ENCODE results near the gene PARVA.
"Not testable (repeated sequence)": the region's sequence is repeated elsewhere in the genome, so short reads cannot be mapped to it uniquely, and the experiment has no call there.

Gene PARVA

GRCh38 chr11:12343526-12343925 lies 33.8 kb upstream of the PARVA start:
- H3K36me3 ChIP-seq = no peaks in the 10 kb centered on the region
- TF ChIP-seq, protein P1, sequence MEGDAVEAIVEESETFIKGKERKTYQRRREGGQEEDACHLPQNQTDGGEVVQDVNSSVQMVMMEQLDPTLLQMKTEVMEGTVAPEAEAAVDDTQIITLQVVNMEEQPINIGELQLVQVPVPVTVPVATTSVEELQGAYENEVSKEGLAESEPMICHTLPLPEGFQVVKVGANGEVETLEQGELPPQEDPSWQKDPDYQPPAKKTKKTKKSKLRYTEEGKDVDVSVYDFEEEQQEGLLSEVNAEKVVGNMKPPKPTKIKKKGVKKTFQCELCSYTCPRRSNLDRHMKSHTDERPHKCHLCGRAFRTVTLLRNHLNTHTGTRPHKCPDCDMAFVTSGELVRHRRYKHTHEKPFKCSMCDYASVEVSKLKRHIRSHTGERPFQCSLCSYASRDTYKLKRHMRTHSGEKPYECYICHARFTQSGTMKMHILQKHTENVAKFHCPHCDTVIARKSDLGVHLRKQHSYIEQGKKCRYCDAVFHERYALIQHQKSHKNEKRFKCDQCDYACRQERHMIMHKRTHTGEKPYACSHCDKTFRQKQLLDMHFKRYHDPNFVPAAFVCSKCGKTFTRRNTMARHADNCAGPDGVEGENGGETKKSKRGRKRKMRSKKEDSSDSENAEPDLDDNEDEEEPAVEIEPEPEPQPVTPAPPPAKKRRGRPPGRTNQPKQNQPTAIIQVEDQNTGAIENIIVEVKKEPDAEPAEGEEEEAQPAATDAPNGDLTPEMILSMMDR (IDR thresholded peaks at IDR 0.05) = no peak
- H3K4me1 ChIP-seq (ENCODE audit: control insufficient read depth in 1 of 2, insufficient read depth in 1 of 2, low read depth in 1 of 2, low read length in 1 of 2) = no peaks in the 10 kb centered on the region
- no peak overlapping the region for H3K4me3 ChIP-seq (ENCODE audit: low read depth in 1 of 2, low read length in 1 of 2)
- H3K27ac ChIP-seq = no peak overlapping the region
- H3K27me3 ChIP-seq = peaks cover 5% of the 10 kb centered on the region
- no peaks in the 10 kb centered on the region for H3K9me3 ChIP-seq

DNA sequence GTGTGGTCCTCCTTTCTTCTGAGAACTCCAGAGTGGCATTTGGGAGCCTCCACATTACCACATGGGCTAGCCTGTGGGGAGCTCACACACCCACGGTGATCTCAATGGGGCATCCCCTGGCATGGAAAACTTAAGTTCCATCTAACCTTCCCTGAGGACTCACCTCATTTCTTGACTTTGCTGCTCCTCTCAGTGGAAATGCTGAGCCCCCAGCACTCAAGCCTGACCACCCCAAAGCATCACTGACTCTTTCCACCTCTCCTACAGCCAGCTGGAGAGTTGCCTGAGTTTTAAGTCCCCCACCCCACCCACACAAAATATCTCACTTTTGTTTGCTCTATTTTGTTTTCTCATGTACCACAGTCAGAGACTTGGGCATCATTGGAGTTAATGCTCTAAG lies 23.8 kb upstream of the PARVA start:
- Histone ChIP-seq H3K4me3 (ENCODE audit: low read depth in 1 of 2, low read length in 1 of 2) (no peak overlapping the region), H3K9me3 (no peaks in the 10 kb centered on the region), H3K4me1 (ENCODE audit: control insufficient read depth in 1 of 2, insufficient read depth in 1 of 2, low read depth in 1 of 2, low read length in 1 of 2) (no peaks in the 10 kb centered on the region), H3K27me3 (peaks cover 12% of the 10 kb centered on the region), H3K27ac (no peak overlapping the region), H3K36me3 (no peaks in the 10 kb centered on the region)
- TF ChIP-seq, protein P1 (IDR thresholded peaks at IDR 0.05) = no peak

GRCh38 chr11:12354750-12355545 lies 22.4 kb upstream of the PARVA start:
- TF ChIP-seq, protein P1 (IDR thresholded peaks at IDR 0.05) = no peak
- peaks cover 13% of the 10 kb centered on the region for H3K27me3 ChIP-seq
- H3K4me1 ChIP-seq (ENCODE audit: control insufficient read depth in 1 of 2, insufficient read depth in 1 of 2, low read depth in 1 of 2, low read length in 1 of 2) = no peaks in the 10 kb centered on the region
- H3K27ac ChIP-seq = no peak overlapping the region
- H3K36me3 ChIP-seq = no peaks in the 10 kb centered on the region
- no peak overlapping the region for H3K4me3 ChIP-seq (ENCODE audit: low read depth in 1 of 2, low read length in 1 of 2)
- no peaks in the 10 kb centered on the region for H3K9me3 ChIP-seq

- Histone ChIP-seq H3K4me3 (ENCODE audit: low read depth in 1 of 2, low read length in 1 of 2) (no peak overlapping the region), H3K36me3 (no peaks in the 10 kb centered on the region), H3K4me1 (ENCODE audit: control insufficient read depth in 1 of 2, insufficient read depth in 1 of 2, low read depth in 1 of 2, low read length in 1 of 2) (no peaks in the 10 kb centered on the region), H3K27ac (no peak overlapping the region), H3K27me3 (peaks cover 27% of the 10 kb centered on the region), H3K9me3 (no peaks in the 10 kb centered on the region)
- TF ChIP-seq, protein P1 (IDR thresholded peaks at IDR 0.05) = no peak
These were observed 20.3 kb upstream of the PARVA start for GRCh38 chr11:12356944-12357655.

- H3K4me1 ChIP-seq (ENCODE audit: control insufficient read depth in 1 of 2, insufficient read depth in 1 of 2, low read depth in 1 of 2, low read length in 1 of 2); H3K4me3 ChIP-seq (ENCODE audit: low read depth in 1 of 2, low read length in 1 of 2); H3K36me3 ChIP-seq; H3K9me3 ChIP-seq; H3K27ac ChIP-seq: not testable (repeated sequence)
- H3K27me3 ChIP-seq = peaks cover 28% of the 10 kb centered on the region
These were observed 19.7 kb upstream of the PARVA start for GRCh38 chr11:12357697-12358096.
